ENCODE measurements around the gene TRPC4. TPM values are rescaled to one million over a fixed set of nuclear protein-coding genes. Genes with fewer than 3 reads are reported as not detected.

TRPC4 gene
- total and polyA plus RNA-seq, 8 donors: 0.23 to 12.3 (median 3.9) TPM; not detected in 1

DNA sequence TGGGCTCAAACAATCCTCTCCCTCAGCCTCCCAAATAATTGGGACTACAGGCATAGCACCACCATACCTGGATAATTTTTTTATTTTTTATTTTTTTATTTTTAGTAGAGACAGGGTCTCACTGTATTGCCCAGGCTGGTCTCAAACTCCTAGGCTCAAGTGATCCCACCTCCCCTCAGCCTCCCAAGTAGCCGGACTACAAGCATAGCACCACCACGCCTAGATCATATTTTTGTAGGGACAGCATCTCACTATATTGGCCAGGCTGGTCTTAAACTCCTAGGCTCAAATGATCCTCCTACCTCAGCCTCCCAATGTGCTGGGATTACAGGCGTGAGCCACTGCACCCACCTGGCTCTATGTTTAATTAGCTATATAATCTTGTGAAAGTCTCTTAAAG, 114.2 kb downstream of the TRPC4 start:
- H3K4me3 ChIP-seq: no peak overlapping the region
- WGBS, 5 donors: 59 to 85% (median 80%) methylated on average over 3 of the region's 3 CpGs
- H3K4me1 ChIP-seq: no peaks in the 10 kb centered on the region
- H3K36me3 ChIP-seq: no peaks in the 10 kb centered on the region
- no peak overlapping the region for H3K27ac ChIP-seq
- TF ChIP-seq POLR2AphosphoS5 (IDR thresholded peaks at IDR 0.05) (no peak), EP300 (IDR thresholded peaks at IDR 0.05) (no peak), POLR2A (IDR thresholded peaks at IDR 0.05) (no peak)
- TF ChIP-seq, protein P1, sequence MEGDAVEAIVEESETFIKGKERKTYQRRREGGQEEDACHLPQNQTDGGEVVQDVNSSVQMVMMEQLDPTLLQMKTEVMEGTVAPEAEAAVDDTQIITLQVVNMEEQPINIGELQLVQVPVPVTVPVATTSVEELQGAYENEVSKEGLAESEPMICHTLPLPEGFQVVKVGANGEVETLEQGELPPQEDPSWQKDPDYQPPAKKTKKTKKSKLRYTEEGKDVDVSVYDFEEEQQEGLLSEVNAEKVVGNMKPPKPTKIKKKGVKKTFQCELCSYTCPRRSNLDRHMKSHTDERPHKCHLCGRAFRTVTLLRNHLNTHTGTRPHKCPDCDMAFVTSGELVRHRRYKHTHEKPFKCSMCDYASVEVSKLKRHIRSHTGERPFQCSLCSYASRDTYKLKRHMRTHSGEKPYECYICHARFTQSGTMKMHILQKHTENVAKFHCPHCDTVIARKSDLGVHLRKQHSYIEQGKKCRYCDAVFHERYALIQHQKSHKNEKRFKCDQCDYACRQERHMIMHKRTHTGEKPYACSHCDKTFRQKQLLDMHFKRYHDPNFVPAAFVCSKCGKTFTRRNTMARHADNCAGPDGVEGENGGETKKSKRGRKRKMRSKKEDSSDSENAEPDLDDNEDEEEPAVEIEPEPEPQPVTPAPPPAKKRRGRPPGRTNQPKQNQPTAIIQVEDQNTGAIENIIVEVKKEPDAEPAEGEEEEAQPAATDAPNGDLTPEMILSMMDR (IDR thresholded peaks at IDR 0.05): no peak
- DNase-seq: no peak
- H3K9me3 ChIP-seq: no peaks in the 10 kb centered on the region
- H3K27me3 ChIP-seq: no peaks in the 10 kb centered on the region
- intact Hi-C loops (cut with DNase I; ENCODE audit: low total_unique reads): no loop called here

DNA sequence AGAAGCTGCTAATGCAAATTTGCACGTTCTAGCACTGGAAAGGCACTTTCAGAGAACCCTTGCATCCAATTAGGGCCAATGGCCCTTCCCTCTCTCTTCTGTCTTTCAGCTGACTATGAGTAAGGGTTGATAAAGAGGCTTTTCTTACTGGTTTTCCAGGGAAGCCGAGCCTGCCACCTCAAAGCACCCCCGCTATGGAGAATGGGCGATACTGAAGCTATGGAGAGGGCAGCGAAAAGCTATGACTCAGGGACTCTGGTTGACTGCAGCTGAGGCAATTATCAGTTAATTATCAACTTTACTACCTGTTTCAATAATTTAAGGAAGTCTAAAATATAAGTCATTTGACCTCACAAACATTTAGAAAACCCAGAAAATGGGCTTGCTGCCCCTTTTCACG, 115.8 kb downstream of the TRPC4 start:
- WGBS, 5 donors: 65 to 77% (median 73%) methylated on average over 6 of the region's 6 CpGs
- no peak overlapping the region for H3K27ac ChIP-seq
- no peak overlapping the region for H3K4me3 ChIP-seq
- no peaks in the 10 kb centered on the region for H3K36me3 ChIP-seq
- no peaks in the 10 kb centered on the region for H3K9me3 ChIP-seq
- intact Hi-C loops (cut with DNase I; ENCODE audit: low total_unique reads): no loop called here
- DNase-seq: no peak
- no peak for TF ChIP-seq POLR2A (IDR thresholded peaks at IDR 0.05)
- TF ChIP-seq, protein P1 (IDR thresholded peaks at IDR 0.05): no peak
- H3K4me1 ChIP-seq: no peaks in the 10 kb centered on the region
- H3K27me3 ChIP-seq: no peaks in the 10 kb centered on the region

DNA sequence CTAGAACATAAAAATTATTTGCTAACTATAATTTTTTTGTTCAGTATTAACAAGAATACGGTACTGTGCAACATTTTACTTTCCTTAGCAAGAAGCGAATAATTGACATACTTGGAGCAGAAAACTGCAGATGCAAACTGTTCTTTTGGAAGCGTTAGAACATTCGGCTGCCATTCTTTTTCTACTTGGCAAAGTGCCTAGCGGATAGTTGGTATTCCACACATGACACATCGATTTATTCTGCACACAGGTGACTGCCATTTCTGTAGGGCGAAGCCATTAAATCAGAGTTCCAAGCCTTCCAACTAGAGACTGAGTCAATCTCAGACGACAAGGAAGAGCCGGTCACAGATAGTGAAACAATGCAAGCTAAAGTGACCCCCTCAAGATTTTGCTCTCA, 117.4 kb downstream of the TRPC4 start:
- 75 to 87% (median 82%) methylated on average over 9 of the region's 9 CpGs for whole genome bisulfite sequencing, 5 donors
- no peak for DNase-seq

DNA sequence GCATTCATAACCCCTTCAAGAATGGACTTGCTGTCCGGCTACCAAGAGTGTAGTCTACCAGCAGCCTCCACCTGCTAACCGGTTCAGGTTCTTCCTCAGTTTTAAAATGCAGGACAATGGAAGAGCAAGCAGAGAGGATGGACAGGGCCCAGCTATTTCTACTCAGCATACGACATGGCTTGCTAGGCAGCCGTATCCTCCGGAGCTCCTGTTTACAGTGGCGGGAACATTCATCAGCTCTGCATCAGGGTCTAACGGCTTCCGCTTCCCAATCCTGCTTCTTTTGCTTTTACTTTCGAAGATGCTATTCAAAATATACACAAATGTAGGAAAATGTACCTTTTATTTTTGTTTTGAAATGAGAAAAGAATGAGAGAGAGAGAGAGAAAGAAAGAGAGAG, 118.5 kb downstream of the TRPC4 start:
- Histone ChIP-seq H3K27me3 (no peaks in the 10 kb centered on the region), H3K4me1 (no peaks in the 10 kb centered on the region), H3K4me3 (no peak overlapping the region), H3K9me3 (no peaks in the 10 kb centered on the region), H3K27ac (no peak overlapping the region), H3K36me3 (no peaks in the 10 kb centered on the region)
- intact Hi-C loops (cut with DNase I; ENCODE audit: low total_unique reads): no loop called here
- DNase-seq: no peak
- no peak for TF ChIP-seq EP300 (IDR thresholded peaks at IDR 0.05)
- WGBS, 5 donors: 79 to 83% (median 81%) methylated on average over 9 of the region's 9 CpGs

More for the DNA sequence above, 117.4 kb downstream of the TRPC4 start:
- no peaks in the 10 kb centered on the region for H3K4me1 ChIP-seq
- H3K27me3 ChIP-seq: no peaks in the 10 kb centered on the region
- no peak overlapping the region for H3K4me3 ChIP-seq
- no peak for TF ChIP-seq EP300 (IDR thresholded peaks at IDR 0.05)
- TF ChIP-seq POLR2A (IDR thresholded peaks at IDR 0.05): no peak
- TF ChIP-seq POLR2AphosphoS5 (IDR thresholded peaks at IDR 0.05): no peak
- TF ChIP-seq, protein P1 (IDR thresholded peaks at IDR 0.05): no peak
- no peaks in the 10 kb centered on the region for H3K9me3 ChIP-seq
- H3K27ac ChIP-seq: no peak overlapping the region
- no peaks in the 10 kb centered on the region for H3K36me3 ChIP-seq
- intact Hi-C loops (cut with DNase I; ENCODE audit: low total_unique reads): no loop called here

DNA sequence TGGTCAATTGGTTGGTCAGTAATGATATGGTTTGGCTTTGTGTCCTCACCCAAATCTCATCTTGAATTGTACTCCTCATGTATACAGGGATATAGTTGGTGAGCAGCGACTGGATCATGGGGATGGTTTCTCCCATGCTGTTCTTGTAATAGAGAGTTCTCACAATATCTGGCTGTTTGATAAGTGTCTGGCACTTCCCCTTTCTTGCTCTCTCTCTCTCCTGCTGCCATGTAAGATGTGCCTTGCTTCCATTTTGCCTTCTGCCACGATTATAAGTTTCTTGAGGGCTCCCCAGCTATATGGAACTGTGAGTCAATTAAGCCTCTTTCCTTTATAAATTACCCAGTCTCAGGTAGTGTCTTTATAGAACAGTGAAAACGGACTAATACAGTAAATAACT, 120.7 kb downstream of the TRPC4 start:
- 69 to 86% (median 79%) methylated on average over 3 of the region's 3 CpGs for WGBS, 5 donors
- no peak overlapping the region for H3K4me3 ChIP-seq
- H3K9me3 ChIP-seq: no peaks in the 10 kb centered on the region
- no peak for DNase-seq
- intact Hi-C loops (cut with DNase I; ENCODE audit: low total_unique reads): no loop called here
- H3K36me3 ChIP-seq: no peaks in the 10 kb centered on the region
- TF ChIP-seq POLR2AphosphoS5 (IDR thresholded peaks at IDR 0.05) (no peak), EP300 (IDR thresholded peaks at IDR 0.05) (no peak), POLR2A (IDR thresholded peaks at IDR 0.05) (no peak)
- TF ChIP-seq, protein P1 (IDR thresholded peaks at IDR 0.05): no peak
- H3K27me3 ChIP-seq: no peaks in the 10 kb centered on the region
- no peak overlapping the region for H3K27ac ChIP-seq
- no peaks in the 10 kb centered on the region for H3K4me1 ChIP-seq
